HCT116 (cell line): ENCODE data around the gene SDK1.

Experiments used
- EZH2phosphoT487 ChIP-seq: fragments of 200-600 bp; IDR thresholded peaks from 2 replicates; pipeline ENCODE4 v1.6.1; 2018; ENCODE audit warnings: antibody characterized with exemption, borderline replicate concordance
- POLR2A ChIP-seq: IDR thresholded peaks from 2 replicates; pipeline ENCODE4 v1.7.0; 2011; ENCODE audit warnings: borderline replicate concordance; ENCODE audit not compliant: insufficient read depth, insufficient read length; ENCODE audit errors: extremely low read depth
- REST ChIP-seq: IDR thresholded peaks from 2 replicates; pipeline ENCODE4 v1.6.1; 2012; ENCODE audit warnings: low read depth

- TF ChIP-seq REST (no peak), POLR2A (no peak), EZH2phosphoT487 (no peak)
Measured at GRCh38 chr7:4282434-4283223, 981.6 kb downstream of the SDK1 start.
